H1 (cell line): ENCODE data around the gene ADCY3. TPM values are rescaled to one million over a fixed set of nuclear protein-coding genes. Genes with fewer than 3 reads are reported as not detected.
A peak's percentile ranks its signal among the peaks of the same experiment; 100 is the strongest.

Experiments used
- CTCF ChIA-PET: fragments of 300-600 bp; sonication (Branson Sonifier 250); formaldehyde crosslinking; loops from one replicate; lab custom pipeline; 2021; ENCODE audit not compliant: partially characterized antibody; lab: Charles Lee
- POLR2A ChIA-PET: fragments of 300-600 bp; sonication (Branson Sonifier 250); formaldehyde crosslinking; loops from one replicate; lab custom pipeline; 2021; ENCODE audit warnings: inconsistent platforms; ENCODE audit not compliant: partially characterized antibody; lab: Charles Lee
- DNase-seq, 2 experiments: peaks; one replicate each; pipeline versions ENCODE4 v3.0.0 to v3.0.0-alpha.2; 2010 to 2022; ENCODE audit warnings: low spot score in 2 of 2, low read depth in 1 of 2, mixed read lengths in 1 of 2
- FAIRE-seq: peaks from 2 replicates; lab custom pipeline; 2011; peaks lifted over from hg19 to GRCh38; lab: Jason Lieb, UNC
- H2AFZ ChIP-seq: 2 replicates; pipeline ENCODE4 v1.8.1; 2012; ENCODE audit warnings: low read length, inconsistent platforms
- H2AK5ac ChIP-seq: 2 replicates; pipeline ENCODE4 v1.6.1; 2013; ENCODE audit warnings: low read depth, low read length
- H2BK120ac ChIP-seq: replicated peaks from 2 replicates; pipeline ENCODE3; 2013; ENCODE audit warnings: low read depth, low read length, inconsistent platforms
- H2BK12ac ChIP-seq: 2 replicates; pipeline ENCODE4 v1.6.1; 2013; ENCODE audit warnings: low read depth, low read length
- H2BK15ac ChIP-seq: 2 replicates; pipeline ENCODE4 v1.6.1; 2013; ENCODE audit warnings: low read length
- H2BK20ac ChIP-seq: 2 replicates; pipeline ENCODE4 v1.6.1; 2013; ENCODE audit warnings: low read length
- H2BK5ac ChIP-seq: 2 replicates; pipeline ENCODE4 v1.6.1; 2013; ENCODE audit warnings: low read depth, low read length
- H3K14ac ChIP-seq: 2 replicates; pipeline ENCODE4 v1.6.1; 2013; ENCODE audit warnings: inconsistent platforms; ENCODE audit not compliant: insufficient read length
- H3K18ac ChIP-seq: 2 replicates; pipeline ENCODE4 v1.6.1; 2013; ENCODE audit warnings: low read length; ENCODE audit errors: extremely low read depth
- H3K23ac ChIP-seq: 2 replicates; pipeline ENCODE4 v1.6.1; 2013; ENCODE audit warnings: inconsistent platforms; ENCODE audit not compliant: insufficient read length
- H3K23me2 ChIP-seq: 2 replicates; pipeline ENCODE4 v1.6.1; 2013; ENCODE audit warnings: low read depth, low read length
- H3K27ac ChIP-seq: 2 replicates; pipeline ENCODE4 v1.6.1; 2011; ENCODE audit warnings: low read depth, low read length, inconsistent platforms
- H3K27me3 ChIP-seq, 4 experiments: replicated peaks in 1 of 4; 1 replicate in 1 of 4; 2 replicates in 3 of 4; pipeline versions ENCODE4 v1.6.1 to v1.8.1; 2011 to 2013; ENCODE audit warnings: low read length in 3 of 4, mild to moderate bottlenecking in 3 of 4, inconsistent platforms in 2 of 4, mixed read lengths in 2 of 4, moderate library complexity in 1 of 4; ENCODE audit not compliant: control insufficient read depth in 3 of 4, insufficient read depth in 3 of 4; ENCODE audit errors: extremely low read depth in 1 of 4
- H3K36me3 ChIP-seq, 4 experiments: 2 replicates each; pipeline versions ENCODE4 v1.6.1 to v1.8.1; 2011 to 2013; ENCODE audit warnings: mild to moderate bottlenecking in 4 of 4, low read length in 3 of 4, moderate library complexity in 2 of 4, control low read depth in 1 of 4, inconsistent platforms in 1 of 4; ENCODE audit not compliant: insufficient read depth in 4 of 4, control insufficient read depth in 2 of 4
- H3K4ac ChIP-seq: replicated peaks from 2 replicates; pipeline ENCODE3; 2013; ENCODE audit warnings: low read length, low read depth, mixed read lengths, inconsistent platforms; ENCODE audit not compliant: insufficient read length
- H3K4me1 ChIP-seq, 4 experiments: replicated peaks in 1 of 4; 1 replicate in 1 of 4; 2 replicates in 3 of 4; pipeline versions ENCODE4 v1.6.1 to v1.8.1; 2011 to 2013; ENCODE audit warnings: low read length in 3 of 4, inconsistent platforms in 2 of 4, mixed read lengths in 1 of 4; ENCODE audit not compliant: insufficient read depth in 4 of 4, control insufficient read depth in 3 of 4
- H3K4me2 ChIP-seq, 2 experiments: 2 replicates each; pipeline versions ENCODE4 v1.6.1 to v1.8.1; 2011 to 2013; ENCODE audit warnings: low read depth in 2 of 2, low read length in 2 of 2, control low read depth in 1 of 2, inconsistent platforms in 1 of 2, mild to moderate bottlenecking in 1 of 2; ENCODE audit not compliant: insufficient read depth in 1 of 2
- H3K4me3 ChIP-seq, 4 experiments: fragments of 200-600, 300-600 bp in 1 of 4; sonication (generic), shearing (Covaris generic), sonication (Bioruptor Twin) in 1 of 4; 2 replicates each; pipeline versions ENCODE4 v1.5.1 to v1.8.1; 2011 to 2016; ENCODE audit warnings: low read length in 4 of 4, low read depth in 3 of 4, control low read depth in 2 of 4, inconsistent platforms in 2 of 4, mild to moderate bottlenecking in 2 of 4, mixed read lengths in 1 of 4, moderate library complexity in 1 of 4; ENCODE audit not compliant: insufficient read depth in 2 of 4; ENCODE audit errors: extremely low read depth in 1 of 4
- H3K56ac ChIP-seq: replicated peaks from 2 replicates; pipeline ENCODE3; 2013; ENCODE audit warnings: low read depth, mild to moderate bottlenecking, mixed read lengths, low read length, inconsistent platforms; ENCODE audit not compliant: insufficient read length
- H3K79me1 ChIP-seq: 2 replicates; pipeline ENCODE4 v1.6.1; 2013; ENCODE audit warnings: low read depth, low read length, control low read depth
- H3K79me2 ChIP-seq, 2 experiments: 2 replicates each; pipeline versions ENCODE4 v1.6.1 to v1.8.1; 2012 to 2013; ENCODE audit warnings: low read length in 2 of 2, mild to moderate bottlenecking in 2 of 2, inconsistent platforms in 1 of 2; ENCODE audit not compliant: insufficient read depth in 2 of 2, control insufficient read depth in 1 of 2
- H3K9ac ChIP-seq, 4 experiments: replicated peaks in 1 of 4; 1 replicate in 1 of 4; 2 replicates in 3 of 4; pipeline versions ENCODE4 v1.6.1 to v1.8.1; 2011 to 2013; ENCODE audit warnings: low read depth in 3 of 4, low read length in 3 of 4, control low read depth in 2 of 4, mild to moderate bottlenecking in 2 of 4, moderate library complexity in 2 of 4, inconsistent platforms in 1 of 4; ENCODE audit errors: extremely low read depth in 1 of 4
- H3K9me3 ChIP-seq, 2 experiments: 2 replicates each; pipeline versions ENCODE4 v1.6.1 to v1.8.1; 2012 to 2013; ENCODE audit warnings: mild to moderate bottlenecking in 2 of 2, moderate library complexity in 2 of 2, control low read depth in 1 of 2, inconsistent platforms in 1 of 2, low read depth in 1 of 2, low read length in 1 of 2, mixed read lengths in 1 of 2; ENCODE audit not compliant: insufficient read depth in 2 of 2
- H4K20me1 ChIP-seq, 2 experiments: replicated peaks in 1 of 2; 2 replicates each; pipeline versions ENCODE3 to v1.8.1; 2011 to 2013; ENCODE audit warnings: inconsistent platforms in 2 of 2, low read length in 2 of 2, mild to moderate bottlenecking in 1 of 2; ENCODE audit not compliant: insufficient read depth in 2 of 2, control insufficient read depth in 1 of 2
- H4K5ac ChIP-seq: 2 replicates; pipeline ENCODE4 v1.6.1; 2013; ENCODE audit warnings: low read length, low read depth, mixed read lengths, inconsistent platforms; ENCODE audit not compliant: insufficient read length
- H4K8ac ChIP-seq: 2 replicates; pipeline ENCODE4 v1.8.0; 2013; ENCODE audit warnings: mild to moderate bottlenecking, moderate library complexity, low read length, inconsistent platforms; ENCODE audit not compliant: insufficient read depth; ENCODE audit errors: extremely low read depth
- H4K91ac ChIP-seq: replicated peaks from 2 replicates; pipeline ENCODE3; 2013; ENCODE audit warnings: low read length, mixed read lengths, inconsistent platforms; ENCODE audit not compliant: insufficient read length
- BRCA1 ChIP-seq: IDR thresholded peaks from 2 replicates; pipeline ENCODE4 v1.6.1; 2012; ENCODE audit warnings: low read depth, low read length, improper control_type of control experiment
- CBX8 ChIP-seq: fragments of 300-800, 300-1000 bp; sonication (generic); IDR thresholded peaks from 2 replicates; pipeline ENCODE4 v1.7.1; 2016; ENCODE audit warnings: low read depth, low read length, borderline replicate concordance
- GTF2F1 ChIP-seq: IDR thresholded peaks from 2 replicates; pipeline ENCODE4 v1.6.1; 2012; ENCODE audit warnings: low read depth, low read length, improper control_type of control experiment, borderline replicate concordance
- HDAC2 ChIP-seq, 2 experiments: fragments of 300-600 bp in 1 of 2; sonication (generic) in 1 of 2; IDR thresholded peaks; 2 replicates each; pipeline ENCODE4 v1.6.1; 2011 to 2012; ENCODE audit warnings: low read depth in 2 of 2, low read length in 2 of 2, mild to moderate bottlenecking in 2 of 2, moderate library complexity in 2 of 2, borderline replicate concordance in 1 of 2, inconsistent platforms in 1 of 2
- HDAC6 ChIP-seq: IDR thresholded peaks from one replicate; pipeline ENCODE4 v1.7.1; 2012; ENCODE audit warnings: low read depth, mild to moderate bottlenecking, inconsistent platforms, low read length, moderate library complexity
- JUN ChIP-seq: IDR thresholded peaks from 2 replicates; pipeline ENCODE4 v1.6.1; 2011; ENCODE audit warnings: low read depth, mild to moderate bottlenecking, improper control_type of control experiment, low read length
- NANOG ChIP-seq: IDR thresholded peaks from 2 replicates; pipeline ENCODE4 v1.6.1; 2011; ENCODE audit warnings: low read length, low read depth, mild to moderate bottlenecking, inconsistent platforms; ENCODE audit not compliant: insufficient read depth, poor library complexity, severe bottlenecking
- RFX5 ChIP-seq: IDR thresholded peaks from 2 replicates; pipeline ENCODE4 v1.6.1; 2011; ENCODE audit warnings: low read depth, low read length, improper control_type of control experiment, borderline replicate concordance
- RNF2 ChIP-seq: fragments of 200-900, 300-1000 bp; sonication (generic); IDR thresholded peaks from 2 replicates; pipeline ENCODE4 v1.7.1; 2016; ENCODE audit warnings: borderline replicate concordance, low read depth, mild to moderate bottlenecking, antibody characterized with exemption, low read length; ENCODE audit not compliant: poor library complexity, severe bottlenecking; ENCODE audit errors: missing control alignments
- SAP30 ChIP-seq: fragments of 300-600 bp; sonication (generic); IDR thresholded peaks from 2 replicates; pipeline ENCODE4 v1.7.1; 2012; ENCODE audit warnings: low read length, moderate library complexity, mild to moderate bottlenecking, inconsistent platforms; ENCODE audit not compliant: insufficient read depth, insufficient replicate concordance
- SIRT6 ChIP-seq: IDR thresholded peaks from one replicate; pipeline ENCODE4 v1.7.1; 2012; ENCODE audit warnings: low read length, inconsistent platforms
- SP2 ChIP-seq: IDR thresholded peaks from 2 replicates; pipeline ENCODE4 v1.6.1; 2012; ENCODE audit warnings: mild to moderate bottlenecking, low read length, inconsistent platforms
- WGBS, 2 experiments: shearing (Covaris generic) in 1 of 2; methylation state at CpG; one replicate each; pipeline versions ENCODE4 v1.1.6 to v1.1.7; 2013 to 2015; ENCODE audit warnings: low lambda C conversion rate in 2 of 2, mixed read lengths in 2 of 2, inconsistent platforms in 1 of 2, low coverage in 1 of 2, missing lambda C conversion rate in 1 of 2; ENCODE audit not compliant: insufficient replicate concordance in 2 of 2, insufficient coverage in 1 of 2, insufficient read length in 1 of 2; ENCODE audit errors: extremely low coverage in 1 of 2, missing lambda C conversion rate in 1 of 2; 5-methylcytosine and 5-hydroxymethylcytosine counted together
- polyA plus RNA-seq, 7 experiments: library from polyadenylated mRNA; depleted of rRNA in 3 of 7; stranded (reverse) in 5 of 7; unstranded in 2 of 7; fragments of >200 nt in 5 of 7; fragments of 200-250 nt in 2 of 7; gene quantifications; 1 replicate in 5 of 7; 2 replicates in 1 of 7; 4 replicates in 1 of 7; pipeline versions ENCODE4 v1.2.1 to v1.2.3, GENCODE V29; 2011 to 2013; ENCODE audit warnings: missing spikeins in 2 of 7, mixed read lengths in 2 of 7
- total RNA-seq: library from RNA; stranded (reverse); fragmentation: NEBNext Ultra II Directional; extraction: Animal tissue kit (Norgen Biotek cat#: 25700); gene quantifications from 2 replicates; pipeline ENCODE4 v1.2.1, GENCODE V29; 2021
- TF ChIP-seq, protein P1 (sequence below): IDR thresholded peaks from 2 replicates; pipeline ENCODE4 v1.6.1; 2012; ENCODE audit warnings: inconsistent platforms

ADCY3 gene
- total and polyA plus RNA-seq, 2 of the 8 experiments (the other 6 are each of a cell fraction or from before 2014, with no cell fraction given), result 45.1 to 52.9 TPM

DNA sequence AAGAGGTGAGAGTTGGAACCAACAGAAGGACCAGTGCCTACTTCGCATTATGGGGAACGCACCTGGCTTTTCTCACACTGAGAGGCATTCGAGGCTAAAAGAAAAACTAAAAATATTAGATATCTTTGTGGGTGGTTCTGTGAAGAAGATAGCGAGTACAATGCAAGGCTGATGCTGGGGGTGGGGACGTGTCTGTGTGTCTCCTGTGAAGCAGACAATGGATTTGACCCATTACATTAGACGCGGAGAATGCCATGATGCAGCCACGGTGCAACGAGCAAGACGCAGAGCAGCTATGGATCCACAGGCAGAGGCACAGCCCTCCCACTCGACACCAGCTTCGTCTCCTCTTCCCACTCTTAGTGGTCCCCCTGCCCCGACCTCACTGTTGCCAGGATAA is 61.0 kb downstream of the ADCY3 start:
- H2BK120ac ChIP-seq, result no peak overlapping the region
- ChIA-PET CTCF (interaction anchor here (0.6 to 1.5 kb wide), 2 partner anchors 13 to 241 kb away, joined by 3 read pairs; no protein-coding TSS in a partner anchor), POLR2A (no interaction called here)
- H2BK12ac ChIP-seq, result no peak overlapping the region
- no peak overlapping the region for H3K9ac ChIP-seq
- H3K9me3 ChIP-seq, result no peaks in the 10 kb centered on the region
- H3K79me2 ChIP-seq, result no peaks in the 10 kb centered on the region
- H3K79me1 ChIP-seq, result peaks cover 2% of the 10 kb centered on the region; the same call in 1 of the 2 replicates
- no peak overlapping the region for H2BK15ac ChIP-seq
- no peak for FAIRE-seq
- no peak overlapping the region for H3K23ac ChIP-seq
- H3K56ac ChIP-seq, result no peak overlapping the region
- no peak overlapping the region for H3K14ac ChIP-seq
- H2BK5ac ChIP-seq, result no peak overlapping the region
- H3K27ac ChIP-seq, result no peak overlapping the region
- H3K4me1 ChIP-seq, result no peaks in the 10 kb centered on the region
- H3K27me3 ChIP-seq, result no peaks in the 10 kb centered on the region
- no peak overlapping the region for H2BK20ac ChIP-seq
- H2AFZ ChIP-seq, result no peak overlapping the region
- H2AK5ac ChIP-seq, result no peak overlapping the region
- no peak overlapping the region for H3K4me2 ChIP-seq
- no peaks in the 10 kb centered on the region; a peak in 1 of 8 replicates for H3K36me3 ChIP-seq
- no peak overlapping the region for H3K4ac ChIP-seq
- no peak for DNase-seq
- H4K5ac ChIP-seq, result no peak overlapping the region
- peaks cover 0 to 2% of the 10 kb centered on the region in 2 experiments for H4K20me1 ChIP-seq
- H4K91ac ChIP-seq, result no peak overlapping the region
- no peak overlapping the region for H3K4me3 ChIP-seq
- no peak for TF ChIP-seq CBX8
- no peak for TF ChIP-seq GTF2F1
- TF ChIP-seq HDAC2 (IDR thresholded peaks at IDR 0.05; ENCODE audit: borderline replicate concordance in 1 of 2, low read depth in 2 of 2, low read length in 2 of 2), result no peak
- TF ChIP-seq NANOG, result no peak
- TF ChIP-seq SIRT6, result no peak
- no peak for TF ChIP-seq HDAC6
- TF ChIP-seq RFX5, result no peak
- TF ChIP-seq RNF2, result no peak
- TF ChIP-seq SAP30, result no peak
- TF ChIP-seq BRCA1, result no peak
- TF ChIP-seq, protein P1, sequence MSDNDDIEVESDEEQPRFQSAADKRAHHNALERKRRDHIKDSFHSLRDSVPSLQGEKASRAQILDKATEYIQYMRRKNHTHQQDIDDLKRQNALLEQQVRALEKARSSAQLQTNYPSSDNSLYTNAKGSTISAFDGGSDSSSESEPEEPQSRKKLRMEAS, result no peak
- TF ChIP-seq JUN, result no peak
- no peak for TF ChIP-seq SP2
- peak overlapping the region; percentile 28; the same call in 1 of the 2 replicates for H4K8ac ChIP-seq
- no peak overlapping the region for H3K18ac ChIP-seq
- WGBS, 2 experiments, result 93% methylated on average over 13 of the region's 13 CpGs; no CpG with 5 or more reads in 1 of the 2 experiments
- H3K23me2 ChIP-seq, result no peaks in the 10 kb centered on the region
